ENCODE measurements around the gene RIN3.

GRCh38 chr14:92712654-92713051 lies 199.1 kb downstream of the RIN3 start:
- TF ChIP-seq CTCF (IDR thresholded peaks at IDR 0.05): no peak
- TF ChIP-seq POLR2A (IDR thresholded peaks at IDR 0.05): no peak
- TF ChIP-seq EP300 (IDR thresholded peaks at IDR 0.05): no peak

All from suprapubic skin (tissue), 3 donors.